Ovary (tissue), 9 donors: ENCODE measurements around the gene TRABD. TPM values are rescaled to one million over a fixed set of nuclear protein-coding genes. Genes with fewer than 3 reads are reported as not detected.

Experiments
- DNase-seq, 5 donors: peaks; one replicate each; pipeline ENCODE4 v3.0.0-alpha.2; 2019 to 2020
- H3K27ac ChIP-seq, 2 donors: fragments of 200-600 bp; one replicate each; pipeline versions ENCODE4 v1.5.1 to v1.8.0; 2019 to 2022
- H3K27me3 ChIP-seq: fragments of 200-600 bp; one replicate; pipeline ENCODE4 v1.8.0; 2022
- H3K36me3 ChIP-seq: fragments of 200-600 bp; sonication (generic); one replicate; pipeline ENCODE4 v1.5.1; 2019
- H3K4me1 ChIP-seq: one replicate; pipeline ENCODE4 v1.8.1; 2013; ENCODE audit warnings: mild to moderate bottlenecking, moderate library complexity; ENCODE audit not compliant: insufficient read depth
- H3K4me3 ChIP-seq: fragments of 200-600 bp; sonication (generic); one replicate; pipeline ENCODE4 v1.5.1; 2017
- H3K9me3 ChIP-seq, 2 donors: fragments of 200-600 bp in 1 of 2; sonication (generic) in 1 of 2; one replicate each; pipeline versions ENCODE4 v1.5.1 to v1.8.1; 2013 to 2019; ENCODE audit warnings: mild to moderate bottlenecking in 1 of 2, moderate library complexity in 1 of 2
- CTCF ChIP-seq, 3 donors: fragments of 450-650 bp in 2 of 3; fragments of 200-600 bp in 1 of 3; IDR thresholded peaks; one replicate each; pipeline versions ENCODE4 v1.5.1 to v1.8.0; 2016 to 2022; ENCODE audit warnings: antibody characterized with exemption in 3 of 3, mild to moderate bottlenecking in 1 of 3
- EP300 ChIP-seq: sonication (generic); formaldehyde crosslinking; IDR thresholded peaks from one replicate; pipeline ENCODE4 v1.6.1; 2017; ENCODE audit warnings: antibody characterized with exemption
- POLR2A ChIP-seq: fragments of 450-650 bp; IDR thresholded peaks from one replicate; pipeline ENCODE4 v1.6.1; 2017; ENCODE audit warnings: antibody characterized with exemption, mild to moderate bottlenecking, moderate library complexity
- WGBS, 3 donors: extraction: QIAGEN DNeasy Blood & Tissue Kit in 1 of 3; methylation state at CpG; one replicate each; pipeline versions ENCODE4 v1.1.5 to v1.1.7; 2013 to 2017; 5-methylcytosine and 5-hydroxymethylcytosine counted together
- intact Hi-C, 4 donors: fragments of 100-400 bp; cut with DNase I; formaldehyde crosslinking; loops; one replicate each; pipeline versions ENCODE4 v1.11.0 to v1.15.1; 2022 to 2023
- polyA plus RNA-seq, 2 donors: library from polyadenylated mRNA; stranded (reverse); fragments of 200-250 nt in 1 of 2; fragments of 350-450 nt in 1 of 2; fragmentation: Illumina TruSeq in 1 of 2; extraction: RNeasy Lipid Tissue Mini Kit (QIAGEN cat#74804) in 1 of 2; gene quantifications; one replicate each; pipeline ENCODE4 v1.2.3, GENCODE V29; 2013 to 2014
- total RNA-seq, 7 donors: library from RNA; depleted of rRNA in 2 of 7; stranded (reverse); fragments of >200 nt in 2 of 7; fragmentation: NEBNext Ultra II Directional in 3 of 7; extraction: Animal tissue kit (Norgen Biotek cat#: 25700) in 3 of 7; gene quantifications; one replicate each; pipeline versions ENCODE4 v1.1.0 to v1.2.4, GENCODE V29; 2016 to 2023
- donor health status: DM: no; HTN: no; CAD: no; lungs with moderate emphysema.
- donor health status: DM: no; HTN: no; CAD: no.
- donor health status: Bipolar disorder and iron deficiency.
- donor health status: DM: yes; HTN: yes; CAD: no.
- donor health status: DM: no; HTN: no; CAD: no.
- donor health status: DM: yes; HTN: yes; CAD: no.

The TRABD gene
- total and polyA plus RNA-seq, 9 donors, result 0.58 to 35.2 (median 26.1) TPM

- Histone ChIP-seq H3K27ac (no peak overlapping the region), H3K4me1 (peaks cover 4% of the 10 kb centered on the region), H3K4me3 (no peak overlapping the region), H3K9me3 (no peaks in the 10 kb centered on the region), H3K27me3 (no peaks in the 10 kb centered on the region), H3K36me3 (no peaks in the 10 kb centered on the region)
- no peak for TF ChIP-seq EP300
- TF ChIP-seq POLR2A, result no peak
- TF ChIP-seq CTCF (IDR thresholded peaks at IDR 0.05), result no peak
- WGBS, 3 donors, result 82 to 90% (median 88%) methylated on average over 15 to 19 of the region's 19 CpGs
- intact Hi-C loops, result no loop called here
- no peak for DNase-seq
Observed at GRCh38 chr22:50221410-50222300, 35.9 kb downstream of the TRABD start.

- Histone ChIP-seq H3K36me3 (no peaks in the 10 kb centered on the region), H3K9me3 (no peaks in the 10 kb centered on the region), H3K4me3 (no peak overlapping the region), H3K4me1 (peaks cover 4% of the 10 kb centered on the region), H3K27ac (no peak overlapping the region), H3K27me3 (no peaks in the 10 kb centered on the region)
- DNase-seq, result no peak
- intact Hi-C loops, result no loop called here
- WGBS, 3 donors, result 77 to 89% (median 80%) methylated on average over 7 to 8 of the region's 8 CpGs
- TF ChIP-seq EP300 (no peak), CTCF (IDR thresholded peaks at IDR 0.05) (no peak), POLR2A (no peak)
Observed at GRCh38 chr22:50222508-50222907, 36.8 kb downstream of the TRABD start.

- intact Hi-C loops, result no loop called here
- Histone ChIP-seq H3K27ac (no peak overlapping the region), H3K9me3 (no peaks in the 10 kb centered on the region), H3K4me1 (peaks cover 4% of the 10 kb centered on the region), H3K36me3 (no peaks in the 10 kb centered on the region), H3K4me3 (no peak overlapping the region), H3K27me3 (no peaks in the 10 kb centered on the region)
- TF ChIP-seq CTCF (IDR thresholded peaks at IDR 0.05) (no peak), POLR2A (no peak), EP300 (no peak)
- WGBS, 3 donors, result 88 to 93% (median 89%) methylated on average over 16 of the region's 16 CpGs
- DNase-seq, result no peak
Observed at GRCh38 chr22:50224071-50224470, 38.4 kb downstream of the TRABD start.

GRCh38 chr22:50225200-50225969 lies 39.7 kb downstream of the TRABD start:
- H3K4me3 ChIP-seq, result no peak overlapping the region
- no peaks in the 10 kb centered on the region for H3K27me3 ChIP-seq
- DNase-seq, result no peak
- H3K27ac ChIP-seq, result no peak overlapping the region
- no peaks in the 10 kb centered on the region for H3K4me1 ChIP-seq
- intact Hi-C loops, result no loop called here
- no peaks in the 10 kb centered on the region for H3K9me3 ChIP-seq
- TF ChIP-seq EP300, result no peak
- no peak for TF ChIP-seq POLR2A
- TF ChIP-seq CTCF (IDR thresholded peaks at IDR 0.05), result no peak
- no peaks in the 10 kb centered on the region for H3K36me3 ChIP-seq
- WGBS, 3 donors, result 75 to 88% (median 76%) methylated on average over 22 to 24 of the region's 24 CpGs
